HCT116 (cell line): Measurements from ENCODE around the gene HSPG2. TPM values are rescaled to one million over a fixed set of nuclear protein-coding genes. Genes with fewer than 3 reads are reported as not detected.

Experiments
- ATAC-seq: fragments of 200-7000 bp; cut with Tn5 transposase; 2 replicates; pipeline ENCODE4 v1.9.1; 2020; ENCODE audit warnings: mild to moderate bottlenecking, moderate library complexity
- BruUV-seq: library from RNA; stranded (reverse); fragments of 400-500 nt; replicated peaks from 2 replicates; lab custom pipeline; 2021; lab: Mats Ljungman, UMichigan
- CTCF ChIA-PET: fragments of 300-600 bp; sonication (Branson Sonifier 250); formaldehyde crosslinking; loops from one replicate; lab custom pipeline; 2021; ENCODE audit warnings: antibody characterized with exemption; lab: Charles Lee
- POLR2A ChIA-PET: fragments of 300-600, 350-600 bp; sonication (Branson Sonifier 250); formaldehyde crosslinking; loops from one replicate; lab custom pipeline; 2021; ENCODE audit warnings: antibody characterized with exemption; lab: Charles Lee
- RAD21 ChIA-PET, 2 experiments: fragments of 300-600 bp; sonication (Branson Sonifier 250); formaldehyde crosslinking; loops; one replicate each; lab custom pipeline; 2023; ENCODE audit warnings: low total read pairs in 2 of 2; ENCODE audit not compliant: uncharacterized antibody in 2 of 2, unreplicated experiment in 2 of 2, low non-redundant PET in 1 of 2; lab: Charles Lee
- DNase-seq: peaks from one replicate; pipeline ENCODE4 v3.0.0-alpha.2; 2010; ENCODE audit warnings: low read depth, low spot score
- H2AFZ ChIP-seq: fragments of 200-600 bp; shearing (Covaris generic), sonication (generic); 2 replicates; pipeline ENCODE4 v1.6.1; 2017; ENCODE audit warnings: low read depth, mixed run types, mixed read lengths, antibody characterized with exemption, low read length; ENCODE audit not compliant: poor library complexity, severe bottlenecking
- H3K27ac ChIP-seq: 2 replicates; pipeline ENCODE4 v1.5.1; 2012; ENCODE audit warnings: low read depth, low read length
- H3K27me3 ChIP-seq: fragments of 200-600 bp; sonication (generic); 2 replicates; pipeline ENCODE4 v1.6.1; 2016; ENCODE audit warnings: mixed run types, low read length, mixed read lengths; ENCODE audit not compliant: insufficient read depth
- H3K36me3 ChIP-seq, 2 experiments: fragments of 200-500 bp in 1 of 2; fragments of 200-600 bp in 1 of 2; sonication (Bioruptor generic) in 1 of 2; sonication (generic) in 1 of 2; 2 replicates each; pipeline versions ENCODE4 v1.5.1 to v1.6.1; 2014 to 2016; ENCODE audit warnings: low read length in 2 of 2, inconsistent platforms in 1 of 2, mixed read lengths in 1 of 2, mixed run types in 1 of 2; ENCODE audit not compliant: insufficient read depth in 2 of 2, control insufficient read depth in 1 of 2
- H3K4me1 ChIP-seq, 2 experiments: fragments of 200-600 bp in 1 of 2; sonication (generic) in 1 of 2; 2 replicates each; pipeline versions ENCODE4 v1.5.1 to v1.6.1; 2012 to 2017; ENCODE audit warnings: low read length in 2 of 2, inconsistent platforms in 1 of 2, mild to moderate bottlenecking in 1 of 2, mixed read lengths in 1 of 2, mixed run types in 1 of 2, moderate library complexity in 1 of 2; ENCODE audit not compliant: insufficient read depth in 2 of 2, control insufficient read depth in 1 of 2
- H3K4me2 ChIP-seq: fragments of 200-600 bp; sonication (generic); 2 replicates; pipeline ENCODE4 v1.6.1; 2017; ENCODE audit warnings: mixed run types, low read length, mixed read lengths
- H3K4me3 ChIP-seq, 2 experiments: fragments of 200-600 bp in 1 of 2; sonication (generic) in 1 of 2; replicated peaks in 1 of 2; 2 replicates each; pipeline ENCODE4 v1.5.1; 2011 to 2016; ENCODE audit warnings: low read length in 2 of 2, control low read depth in 1 of 2, low read depth in 1 of 2, mild to moderate bottlenecking in 1 of 2, mixed read lengths in 1 of 2, mixed run types in 1 of 2
- H3K79me2 ChIP-seq: fragments of 200-600 bp; sonication (generic); 2 replicates; pipeline ENCODE4 v1.6.1; 2017; ENCODE audit warnings: mild to moderate bottlenecking, mixed run types, low read length, moderate library complexity, mixed read lengths; ENCODE audit not compliant: insufficient read depth
- H3K9ac ChIP-seq: fragments of 200-600 bp; sonication (generic); 2 replicates; pipeline ENCODE4 v1.6.1; 2016; ENCODE audit warnings: low read length, mixed read lengths
- H3K9me2 ChIP-seq: fragments of 200-600 bp; sonication (generic), shearing (Covaris generic); 2 replicates; pipeline ENCODE4 v1.6.1; 2017; ENCODE audit warnings: mixed run types, mild to moderate bottlenecking, moderate library complexity; ENCODE audit not compliant: insufficient read depth
- H3K9me3 ChIP-seq, 2 experiments: fragments of 200-500 bp in 1 of 2; fragments of 200-600 bp in 1 of 2; sonication (Bioruptor generic) in 1 of 2; sonication (generic) in 1 of 2; 2 replicates each; pipeline ENCODE4 v1.6.1; 2014 to 2017; ENCODE audit warnings: low read length in 2 of 2, mixed read lengths in 2 of 2, inconsistent platforms in 1 of 2, low read depth in 1 of 2, mild to moderate bottlenecking in 1 of 2, mixed run types in 1 of 2, moderate library complexity in 1 of 2; ENCODE audit not compliant: control insufficient read depth in 1 of 2, insufficient read depth in 1 of 2
- H4K20me1 ChIP-seq: fragments of 200-600 bp; sonication (generic), shearing (Covaris generic); 2 replicates; pipeline ENCODE4 v1.6.1; 2017; ENCODE audit warnings: mixed run types, mild to moderate bottlenecking, moderate library complexity; ENCODE audit not compliant: insufficient read depth
- CBX3 ChIP-seq: IDR thresholded peaks from 2 replicates; pipeline ENCODE4 v1.6.1; 2012; ENCODE audit warnings: low read depth
- EGR1 ChIP-seq: IDR thresholded peaks from 2 replicates; pipeline ENCODE4 v1.6.1; 2012; ENCODE audit warnings: low read depth
- EZH2 ChIP-seq: fragments of 200-600 bp; sonication (generic); IDR thresholded peaks from 2 replicates; pipeline ENCODE4 v1.6.1; 2017; ENCODE audit warnings: antibody characterized with exemption, mixed run types
- FOSL1 ChIP-seq: IDR thresholded peaks from 2 replicates; pipeline ENCODE4 v1.6.1; 2012; ENCODE audit warnings: low read depth
- JUND ChIP-seq: IDR thresholded peaks from 2 replicates; pipeline ENCODE4 v1.6.1; 2012
- POLR2A ChIP-seq: IDR thresholded peaks from 2 replicates; pipeline ENCODE4 v1.7.0; 2011; ENCODE audit warnings: borderline replicate concordance; ENCODE audit not compliant: insufficient read depth, insufficient read length; ENCODE audit errors: extremely low read depth
- POLR2AphosphoS5 ChIP-seq: IDR thresholded peaks from 2 replicates; pipeline ENCODE4 v1.6.1; 2011; ENCODE audit warnings: mild to moderate bottlenecking, low read depth, low read length, moderate library complexity
- RAD21 ChIP-seq: IDR thresholded peaks from 2 replicates; pipeline ENCODE4 v1.6.1; 2012; ENCODE audit warnings: low read depth, mild to moderate bottlenecking
- SRF ChIP-seq: IDR thresholded peaks from 2 replicates; pipeline ENCODE4 v1.6.1; 2012; ENCODE audit warnings: low read depth
- TCF7L2 ChIP-seq: IDR thresholded peaks from 2 replicates; pipeline ENCODE4 v1.7.0; 2011; ENCODE audit warnings: borderline replicate concordance, inconsistent platforms; ENCODE audit not compliant: insufficient read depth, insufficient read length; ENCODE audit errors: extremely low read depth
- YY1 ChIP-seq: IDR thresholded peaks from 2 replicates; pipeline ENCODE4 v1.6.1; 2011; ENCODE audit warnings: low read length, low read depth, moderate library complexity, mild to moderate bottlenecking; ENCODE audit not compliant: insufficient replicate concordance; ENCODE audit errors: extremely low read depth
- ZFX ChIP-seq: fragments of 450-650 bp; IDR thresholded peaks from 2 replicates; pipeline ENCODE4 v1.6.1; 2017
- ZNF274 ChIP-seq: fragments of 200-500 bp; sonication (Bioruptor generic); IDR thresholded peaks from 2 replicates; pipeline ENCODE4 v1.6.1; 2014; ENCODE audit warnings: mild to moderate bottlenecking, low read depth, low read length, inconsistent platforms
- intact Hi-C: fragments of 100-400 bp; cut with micrococcal nuclease; formaldehyde crosslinking; loops from 2 replicates; pipeline ENCODE4 v1.10.0; 2022
- total RNA-seq: library from RNA; stranded (reverse); gene quantifications from one replicate; pipeline ENCODE4 v1.2.1, GENCODE V29; 2021; ENCODE audit not compliant: unreplicated experiment
- TF ChIP-seq, protein P1 (sequence below): IDR thresholded peaks from 2 replicates; pipeline ENCODE4 v1.6.1; 2011; ENCODE audit warnings: mild to moderate bottlenecking, low read length, moderate library complexity; ENCODE audit not compliant: insufficient replicate concordance; ENCODE audit errors: extremely low read depth
- TF ChIP-seq, protein P2 (sequence below): IDR thresholded peaks from 2 replicates; pipeline ENCODE4 v1.6.1; 2012; ENCODE audit warnings: low read depth
- TF ChIP-seq, protein P3 (sequence below): IDR thresholded peaks from 2 replicates; pipeline ENCODE4 v1.6.1; 2012

The HSPG2 gene
- total RNA-seq, 1 experiment from 2014 or later = 55.7 TPM

DNA sequence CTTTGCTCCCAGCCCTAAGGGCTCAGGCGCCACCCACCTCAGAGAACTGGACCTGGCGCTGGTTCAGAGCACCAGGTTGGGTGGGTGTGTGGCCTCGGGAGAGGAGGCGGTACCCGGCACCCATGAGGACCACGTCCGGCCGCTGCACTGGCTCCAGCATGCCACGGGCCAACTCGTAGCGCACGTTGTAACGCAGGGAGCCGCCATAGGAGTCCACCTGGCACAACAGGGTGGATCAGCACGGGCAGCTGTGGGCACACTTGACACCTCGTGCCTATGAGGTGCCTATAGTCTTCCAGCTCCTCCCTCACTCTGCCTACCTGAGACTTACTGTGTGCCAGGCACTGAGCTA lies 56.5 kb downstream of the HSPG2 start (continued):
- TF ChIP-seq, protein P1, sequence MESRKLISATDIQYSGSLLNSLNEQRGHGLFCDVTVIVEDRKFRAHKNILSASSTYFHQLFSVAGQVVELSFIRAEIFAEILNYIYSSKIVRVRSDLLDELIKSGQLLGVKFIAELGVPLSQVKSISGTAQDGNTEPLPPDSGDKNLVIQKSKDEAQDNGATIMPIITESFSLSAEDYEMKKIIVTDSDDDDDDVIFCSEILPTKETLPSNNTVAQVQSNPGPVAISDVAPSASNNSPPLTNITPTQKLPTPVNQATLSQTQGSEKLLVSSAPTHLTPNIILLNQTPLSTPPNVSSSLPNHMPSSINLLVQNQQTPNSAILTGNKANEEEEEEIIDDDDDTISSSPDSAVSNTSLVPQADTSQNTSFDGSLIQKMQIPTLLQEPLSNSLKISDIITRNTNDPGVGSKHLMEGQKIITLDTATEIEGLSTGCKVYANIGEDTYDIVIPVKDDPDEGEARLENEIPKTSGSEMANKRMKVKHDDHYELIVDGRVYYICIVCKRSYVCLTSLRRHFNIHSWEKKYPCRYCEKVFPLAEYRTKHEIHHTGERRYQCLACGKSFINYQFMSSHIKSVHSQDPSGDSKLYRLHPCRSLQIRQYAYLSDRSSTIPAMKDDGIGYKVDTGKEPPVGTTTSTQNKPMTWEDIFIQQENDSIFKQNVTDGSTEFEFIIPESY = no peak
- TF ChIP-seq POLR2A (no peak), EGR1 (no peak), ZNF274 (no peak), YY1 (no peak), ZFX (no peak)

DNA sequence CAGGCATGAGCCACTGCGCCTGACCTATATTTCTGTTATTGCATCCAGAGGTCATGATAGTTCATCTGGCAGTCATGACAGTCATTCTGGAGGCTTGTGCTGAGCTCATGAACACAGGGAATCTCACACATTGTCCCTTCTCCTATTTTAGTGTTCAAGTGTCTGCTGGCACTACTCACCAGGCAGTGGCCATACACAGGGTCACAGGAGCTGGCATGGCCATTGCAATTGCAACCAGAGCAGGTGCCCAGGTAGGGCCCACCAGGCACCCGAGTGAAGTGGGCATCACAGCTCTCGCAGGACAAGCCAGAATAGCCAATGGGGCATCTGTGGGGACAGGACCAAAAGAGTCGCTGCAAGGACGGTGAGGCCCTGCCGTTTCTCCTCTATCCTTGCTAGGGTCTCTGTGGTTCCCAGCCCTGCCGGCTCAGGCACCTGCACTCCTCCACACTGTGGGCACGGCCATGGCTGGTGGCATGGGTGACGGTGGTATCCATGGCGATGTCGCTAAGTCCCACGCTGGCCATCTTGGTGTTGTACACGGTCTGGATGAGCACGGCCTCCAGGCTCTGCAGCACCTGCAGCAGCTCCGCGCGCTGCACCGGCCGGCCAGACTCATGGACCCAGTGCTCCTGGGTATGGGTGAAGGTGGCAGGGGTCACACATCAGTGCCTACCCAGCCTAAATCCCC lies 57.0 kb downstream of the HSPG2 start:
- no peak for ATAC-seq
- H3K9me3 ChIP-seq = no peaks in the 10 kb centered on the region
- no peak overlapping the region for H2AFZ ChIP-seq
- no peaks in the 10 kb centered on the region for H4K20me1 ChIP-seq
- intact Hi-C loops = no loop called here
- H3K4me2 ChIP-seq = no peak overlapping the region
- H3K27ac ChIP-seq = no peak overlapping the region
- POLR2A ChIA-PET = no interaction called here
- no peaks in the 10 kb centered on the region for H3K9me2 ChIP-seq
- no peak for DNase-seq
- no peaks in the 10 kb centered on the region for H3K79me2 ChIP-seq
- RAD21 ChIA-PET = no interaction called here
- H3K36me3 ChIP-seq = peaks cover 0 to 2% of the 10 kb centered on the region in 2 experiments; a peak in 1 of 4 replicates
- no peaks in the 10 kb centered on the region for H3K4me1 ChIP-seq
- H3K9ac ChIP-seq = no peak overlapping the region
- H3K4me3 ChIP-seq = no peak overlapping the region
- no TSS peak for BruUV-seq
- CTCF ChIA-PET = no interaction called here
- no peaks in the 10 kb centered on the region for H3K27me3 ChIP-seq
- no peak for TF ChIP-seq TCF7L2
- no peak for TF ChIP-seq RAD21
- TF ChIP-seq YY1 = no peak
- no peak for TF ChIP-seq POLR2A
- TF ChIP-seq, protein P2, sequence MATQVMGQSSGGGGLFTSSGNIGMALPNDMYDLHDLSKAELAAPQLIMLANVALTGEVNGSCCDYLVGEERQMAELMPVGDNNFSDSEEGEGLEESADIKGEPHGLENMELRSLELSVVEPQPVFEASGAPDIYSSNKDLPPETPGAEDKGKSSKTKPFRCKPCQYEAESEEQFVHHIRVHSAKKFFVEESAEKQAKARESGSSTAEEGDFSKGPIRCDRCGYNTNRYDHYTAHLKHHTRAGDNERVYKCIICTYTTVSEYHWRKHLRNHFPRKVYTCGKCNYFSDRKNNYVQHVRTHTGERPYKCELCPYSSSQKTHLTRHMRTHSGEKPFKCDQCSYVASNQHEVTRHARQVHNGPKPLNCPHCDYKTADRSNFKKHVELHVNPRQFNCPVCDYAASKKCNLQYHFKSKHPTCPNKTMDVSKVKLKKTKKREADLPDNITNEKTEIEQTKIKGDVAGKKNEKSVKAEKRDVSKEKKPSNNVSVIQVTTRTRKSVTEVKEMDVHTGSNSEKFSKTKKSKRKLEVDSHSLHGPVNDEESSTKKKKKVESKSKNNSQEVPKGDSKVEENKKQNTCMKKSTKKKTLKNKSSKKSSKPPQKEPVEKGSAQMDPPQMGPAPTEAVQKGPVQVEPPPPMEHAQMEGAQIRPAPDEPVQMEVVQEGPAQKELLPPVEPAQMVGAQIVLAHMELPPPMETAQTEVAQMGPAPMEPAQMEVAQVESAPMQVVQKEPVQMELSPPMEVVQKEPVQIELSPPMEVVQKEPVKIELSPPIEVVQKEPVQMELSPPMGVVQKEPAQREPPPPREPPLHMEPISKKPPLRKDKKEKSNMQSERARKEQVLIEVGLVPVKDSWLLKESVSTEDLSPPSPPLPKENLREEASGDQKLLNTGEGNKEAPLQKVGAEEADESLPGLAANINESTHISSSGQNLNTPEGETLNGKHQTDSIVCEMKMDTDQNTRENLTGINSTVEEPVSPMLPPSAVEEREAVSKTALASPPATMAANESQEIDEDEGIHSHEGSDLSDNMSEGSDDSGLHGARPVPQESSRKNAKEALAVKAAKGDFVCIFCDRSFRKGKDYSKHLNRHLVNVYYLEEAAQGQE = no peak
- no peak for TF ChIP-seq EZH2
- TF ChIP-seq FOSL1 = no peak
- TF ChIP-seq POLR2AphosphoS5 = no peak
- TF ChIP-seq, protein P3, sequence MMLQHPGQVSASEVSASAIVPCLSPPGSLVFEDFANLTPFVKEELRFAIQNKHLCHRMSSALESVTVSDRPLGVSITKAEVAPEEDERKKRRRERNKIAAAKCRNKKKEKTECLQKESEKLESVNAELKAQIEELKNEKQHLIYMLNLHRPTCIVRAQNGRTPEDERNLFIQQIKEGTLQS = no peak
- TF ChIP-seq SRF = no peak
- no peak for TF ChIP-seq CBX3
- no peak for TF ChIP-seq JUND
- TF ChIP-seq ZNF274 = no peak
- TF ChIP-seq, protein P1 = no peak
